ENCODE measurements around the gene RSPO4. TPM values are rescaled to one million over a fixed set of nuclear protein-coding genes. Genes with fewer than 3 reads are reported as not detected.

The RSPO4 gene
- total RNA-seq, 2 experiments from 2014 or later: not detected

DNA sequence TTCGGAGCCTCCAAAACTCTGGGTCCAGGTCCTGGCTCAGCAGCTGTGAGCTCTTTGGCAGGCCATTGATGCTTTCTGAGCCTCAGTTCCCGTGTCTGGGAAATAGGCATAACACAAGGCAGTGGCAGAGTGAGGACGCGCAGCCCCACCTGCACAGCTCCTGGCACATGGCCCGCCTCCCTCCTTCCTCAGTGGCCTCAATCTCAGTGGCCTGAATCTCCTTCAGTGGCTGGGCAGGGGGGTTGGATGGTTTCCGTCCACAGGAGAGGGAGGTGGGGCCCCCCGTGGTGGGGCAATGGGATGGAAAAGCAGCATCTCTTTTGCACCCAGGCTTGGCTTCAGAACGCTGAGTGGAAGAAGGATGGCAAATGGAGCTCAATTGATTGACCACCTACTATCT, 5.1 kb downstream of the RSPO4 start:
- DNase-seq (ENCODE audit: low spot score): no peak
- Histone ChIP-seq H2AFZ (ENCODE audit: low read length) (no peak overlapping the region), H3K9me3 (ENCODE audit: low read length) (no peaks in the 10 kb centered on the region), H3K27ac (ENCODE audit: low read depth, low read length, poor library complexity, severe bottlenecking) (no peak overlapping the region), H3K36me3 (ENCODE audit: insufficient read depth, low read length) (no peaks in the 10 kb centered on the region), H3K4me2 (ENCODE audit: low read length) (no peak overlapping the region), H3K4me1 (ENCODE audit: insufficient read depth, low read length, poor library complexity, severe bottlenecking) (no peaks in the 10 kb centered on the region), H3K4me3 (ENCODE audit: low read depth, low read length, poor library complexity, severe bottlenecking) (no peak overlapping the region), H4K20me1 (ENCODE audit: insufficient read depth, low read length) (no peaks in the 10 kb centered on the region), H3K9me2 (ENCODE audit: insufficient read depth, low read length) (no peaks in the 10 kb centered on the region), H3K79me2 (ENCODE audit: insufficient read depth, low read depth, low read length) (no peaks in the 10 kb centered on the region)
- POLR2A ChIA-PET: no interaction called here
- CTCF ChIA-PET (ENCODE audit: unreplicated experiment): no interaction called here
- no TSS peak for BruUV-seq (replicated peaks)
- TF ChIP-seq EZH2phosphoT487 (IDR thresholded peaks at IDR 0.05; ENCODE audit: borderline replicate concordance, low read depth, low read length): no peak
- TF ChIP-seq, protein P1, sequence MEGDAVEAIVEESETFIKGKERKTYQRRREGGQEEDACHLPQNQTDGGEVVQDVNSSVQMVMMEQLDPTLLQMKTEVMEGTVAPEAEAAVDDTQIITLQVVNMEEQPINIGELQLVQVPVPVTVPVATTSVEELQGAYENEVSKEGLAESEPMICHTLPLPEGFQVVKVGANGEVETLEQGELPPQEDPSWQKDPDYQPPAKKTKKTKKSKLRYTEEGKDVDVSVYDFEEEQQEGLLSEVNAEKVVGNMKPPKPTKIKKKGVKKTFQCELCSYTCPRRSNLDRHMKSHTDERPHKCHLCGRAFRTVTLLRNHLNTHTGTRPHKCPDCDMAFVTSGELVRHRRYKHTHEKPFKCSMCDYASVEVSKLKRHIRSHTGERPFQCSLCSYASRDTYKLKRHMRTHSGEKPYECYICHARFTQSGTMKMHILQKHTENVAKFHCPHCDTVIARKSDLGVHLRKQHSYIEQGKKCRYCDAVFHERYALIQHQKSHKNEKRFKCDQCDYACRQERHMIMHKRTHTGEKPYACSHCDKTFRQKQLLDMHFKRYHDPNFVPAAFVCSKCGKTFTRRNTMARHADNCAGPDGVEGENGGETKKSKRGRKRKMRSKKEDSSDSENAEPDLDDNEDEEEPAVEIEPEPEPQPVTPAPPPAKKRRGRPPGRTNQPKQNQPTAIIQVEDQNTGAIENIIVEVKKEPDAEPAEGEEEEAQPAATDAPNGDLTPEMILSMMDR (conservative IDR thresholded peaks at IDR 0.05; ENCODE audit: low read length): no peak
- intact Hi-C loops (cut with micrococcal nuclease; ENCODE audit: unreplicated experiment): no loop called here

DNA sequence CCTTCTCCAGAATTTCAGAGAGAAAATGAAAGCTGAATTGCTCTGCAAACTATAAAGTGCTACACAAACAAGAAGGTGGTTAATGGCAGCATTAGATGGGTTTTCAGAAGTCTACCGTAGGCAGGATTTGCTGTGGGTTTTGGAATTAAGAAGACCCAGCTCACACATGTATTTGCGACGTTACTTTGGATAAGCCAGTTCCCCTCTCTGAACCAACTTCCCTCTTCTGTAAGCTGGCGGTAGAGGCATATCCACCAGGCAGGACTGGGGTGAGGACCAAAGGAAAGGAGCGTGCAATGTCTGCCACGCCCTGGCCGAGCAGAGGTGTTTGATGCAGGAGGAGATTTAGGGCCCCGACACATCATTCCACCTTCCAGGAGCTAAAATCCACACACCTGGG, 6.9 kb downstream of the RSPO4 start:
- Histone ChIP-seq H4K20me1 (ENCODE audit: insufficient read depth, low read length) (no peaks in the 10 kb centered on the region), H2AFZ (ENCODE audit: low read length) (no peak overlapping the region), H3K27ac (ENCODE audit: low read depth, low read length, poor library complexity, severe bottlenecking) (no peak overlapping the region), H3K4me1 (ENCODE audit: insufficient read depth, low read length, poor library complexity, severe bottlenecking) (no peaks in the 10 kb centered on the region), H3K9me2 (ENCODE audit: insufficient read depth, low read length) (no peaks in the 10 kb centered on the region), H3K4me2 (ENCODE audit: low read length) (no peak overlapping the region), H3K9me3 (ENCODE audit: low read length) (no peaks in the 10 kb centered on the region), H3K36me3 (ENCODE audit: insufficient read depth, low read length) (no peaks in the 10 kb centered on the region), H3K4me3 (ENCODE audit: low read depth, low read length, poor library complexity, severe bottlenecking) (no peak overlapping the region), H3K79me2 (ENCODE audit: insufficient read depth, low read depth, low read length) (no peaks in the 10 kb centered on the region)
- no TSS peak for BruUV-seq (replicated peaks)
- ChIA-PET CTCF (ENCODE audit: unreplicated experiment) (no interaction called here), POLR2A (no interaction called here)
- TF ChIP-seq EZH2phosphoT487 (IDR thresholded peaks at IDR 0.05; ENCODE audit: borderline replicate concordance, low read depth, low read length): no peak
- TF ChIP-seq, protein P1 (conservative IDR thresholded peaks at IDR 0.05; ENCODE audit: low read length): no peak
- intact Hi-C loops (cut with micrococcal nuclease; ENCODE audit: unreplicated experiment): no loop called here
- no peak for DNase-seq (ENCODE audit: low spot score)

DNA sequence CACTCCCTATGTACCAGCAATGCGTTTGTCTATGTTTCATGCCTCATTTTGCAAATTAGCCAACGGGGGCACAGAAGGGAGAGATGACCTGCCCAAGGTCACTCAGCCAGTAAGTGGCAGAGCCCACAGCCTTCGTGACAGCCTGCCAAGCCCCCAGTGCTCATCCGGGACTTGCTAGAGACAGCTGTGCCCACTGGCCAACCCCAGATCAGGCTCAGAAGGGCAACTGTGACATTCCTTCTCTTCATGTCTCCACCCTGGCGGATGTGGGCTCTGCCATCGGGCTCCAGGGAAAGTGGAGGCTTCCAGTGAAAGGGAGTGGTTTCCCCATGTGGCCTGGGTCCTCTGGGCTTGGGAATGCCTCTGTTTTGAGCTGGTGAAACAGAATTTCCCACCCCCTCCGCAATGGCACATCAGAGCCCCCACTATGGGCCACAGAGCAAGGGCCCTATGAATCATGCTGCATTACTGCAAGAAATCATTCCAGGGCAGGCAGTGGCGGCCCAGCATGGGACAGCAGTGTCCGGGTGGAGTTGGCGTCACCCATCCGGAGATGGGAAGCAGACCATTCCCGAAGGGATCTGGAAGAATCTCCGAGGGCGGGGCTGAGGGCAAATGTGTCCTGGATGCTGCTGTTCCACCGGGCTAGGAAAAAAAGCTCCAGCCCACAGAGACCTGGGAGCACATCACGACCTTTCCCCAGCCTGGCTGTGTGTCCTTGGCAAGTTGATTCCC, 9.1 kb downstream of the RSPO4 start:
- no peaks in the 10 kb centered on the region for H4K20me1 ChIP-seq (ENCODE audit: insufficient read depth, low read length)
- DNase-seq (ENCODE audit: low spot score): no peak
- TF ChIP-seq, protein P1 (conservative IDR thresholded peaks at IDR 0.05; ENCODE audit: low read length): no peak
- no peak for TF ChIP-seq EZH2phosphoT487 (IDR thresholded peaks at IDR 0.05; ENCODE audit: borderline replicate concordance, low read depth, low read length)
- no TSS peak for BruUV-seq (replicated peaks)
- intact Hi-C loops (cut with micrococcal nuclease; ENCODE audit: unreplicated experiment): no loop called here
- H3K9me2 ChIP-seq (ENCODE audit: insufficient read depth, low read length): no peaks in the 10 kb centered on the region
- H3K79me2 ChIP-seq (ENCODE audit: insufficient read depth, low read depth, low read length): no peaks in the 10 kb centered on the region
- no peaks in the 10 kb centered on the region for H3K36me3 ChIP-seq (ENCODE audit: insufficient read depth, low read length)
- no peak overlapping the region for H2AFZ ChIP-seq (ENCODE audit: low read length)
- H3K27ac ChIP-seq (ENCODE audit: low read depth, low read length, poor library complexity, severe bottlenecking): no peak overlapping the region
- ChIA-PET CTCF (ENCODE audit: unreplicated experiment) (no interaction called here), POLR2A (no interaction called here)
- H3K4me2 ChIP-seq (ENCODE audit: low read length): no peak overlapping the region
- H3K4me1 ChIP-seq (ENCODE audit: insufficient read depth, low read length, poor library complexity, severe bottlenecking): no peaks in the 10 kb centered on the region
- no peak overlapping the region for H3K4me3 ChIP-seq (ENCODE audit: low read depth, low read length, poor library complexity, severe bottlenecking)
- H3K9me3 ChIP-seq (ENCODE audit: low read length): no peaks in the 10 kb centered on the region

All from OCI-LY7 (cell line).